Kidney (tissue), 14 donors: ENCODE results near the gene DNAJC10. TPM values are rescaled to one million over a fixed set of nuclear protein-coding genes. Genes with fewer than 3 reads are reported as not detected.

Experiments
- DNase-seq, 5 donors: peaks; one replicate each; pipeline ENCODE4 v3.0.0-alpha.2; 2013 to 2020
- FAIRE-seq: peaks from 2 replicates; lab custom pipeline; 2012; peaks lifted over from hg19 to GRCh38; lab: Jason Lieb, UNC
- H3K27ac ChIP-seq, 2 donors: one replicate each; pipeline ENCODE4 v1.7.0; 2013; ENCODE audit warnings: low read depth in 2 of 2, low read length in 2 of 2, inconsistent platforms in 1 of 2
- H3K27me3 ChIP-seq: one replicate; pipeline ENCODE4 v1.7.1; 2013; ENCODE audit warnings: low read length, inconsistent platforms; ENCODE audit not compliant: control insufficient read depth, insufficient read depth
- H3K36me3 ChIP-seq, 3 donors: one replicate each; pipeline versions ENCODE4 v1.7.0 to v1.7.1; 2013; ENCODE audit warnings: low read length in 3 of 3, control low read depth in 1 of 3, inconsistent platforms in 1 of 3; ENCODE audit not compliant: insufficient read depth in 3 of 3, control insufficient read depth in 2 of 3
- H3K4me1 ChIP-seq, 3 donors: one replicate each; pipeline versions ENCODE4 v1.7.0 to v1.7.1; 2013; ENCODE audit warnings: low read length in 3 of 3, inconsistent platforms in 1 of 3, low read depth in 1 of 3; ENCODE audit not compliant: control insufficient read depth in 2 of 3, insufficient read depth in 2 of 3
- H3K4me3 ChIP-seq, 3 donors: one replicate each; pipeline versions ENCODE4 v1.7.0 to v1.8.1; 2013; ENCODE audit warnings: low read length in 3 of 3, control low read depth in 1 of 3, inconsistent platforms in 1 of 3
- H3K9ac ChIP-seq, 3 donors: one replicate each; pipeline versions ENCODE4 v1.7.0 to v1.7.1; 2013; ENCODE audit warnings: low read length in 3 of 3, control low read depth in 1 of 3, inconsistent platforms in 1 of 3
- H3K9me3 ChIP-seq, 3 donors: one replicate each; pipeline versions ENCODE4 v1.7.0 to v1.7.1; 2013; ENCODE audit warnings: low read length in 3 of 3, control low read depth in 1 of 3, inconsistent platforms in 1 of 3; ENCODE audit not compliant: control insufficient read depth in 2 of 3, insufficient read depth in 1 of 3
- intact Hi-C: fragments of 100-400 bp; cut with DNase I; formaldehyde crosslinking; loops from one replicate; pipeline ENCODE4 v1.11.1; 2022
- polyA plus RNA-seq: library from polyadenylated mRNA; stranded (reverse); fragments of 350-450 nt; fragmentation: Illumina TruSeq; extraction: RNeasy Lipid Tissue Mini Kit (QIAGEN cat#74804); gene quantifications from one replicate; pipeline ENCODE4 v1.2.3, GENCODE V29; 2014; ENCODE audit warnings: low read depth, low replicate concordance; ENCODE audit not compliant: insufficient read depth
- total RNA-seq: library from RNA; stranded (reverse); fragmentation: NEBNext Ultra II Directional; extraction: Animal tissue kit (Norgen Biotek cat#: 25700); gene quantifications from one replicate; pipeline ENCODE4 v1.2.1, GENCODE V29; 2021
- TF ChIP-seq, protein P1 (sequence below): IDR thresholded peaks from 3 replicates; pipeline ENCODE4 v1.5.1; 2012; ENCODE audit warnings: mild to moderate bottlenecking, moderate library complexity, borderline replicate concordance; ENCODE audit not compliant: insufficient read depth; ENCODE audit errors: extremely low read depth
- donor health status: control.
- donor health status: control.
- donor health status: control.
- donor health status: control.
- donor health status: control.
- donor health status: DM: yes; HTN: yes; CAD: no.
- donor health status: Normal renal cell carcinoma (clear cell type).

DNAJC10 gene
- total and polyA plus RNA-seq, 2 donors from 2014 or later, result 30.1 to 127 TPM

DNA sequence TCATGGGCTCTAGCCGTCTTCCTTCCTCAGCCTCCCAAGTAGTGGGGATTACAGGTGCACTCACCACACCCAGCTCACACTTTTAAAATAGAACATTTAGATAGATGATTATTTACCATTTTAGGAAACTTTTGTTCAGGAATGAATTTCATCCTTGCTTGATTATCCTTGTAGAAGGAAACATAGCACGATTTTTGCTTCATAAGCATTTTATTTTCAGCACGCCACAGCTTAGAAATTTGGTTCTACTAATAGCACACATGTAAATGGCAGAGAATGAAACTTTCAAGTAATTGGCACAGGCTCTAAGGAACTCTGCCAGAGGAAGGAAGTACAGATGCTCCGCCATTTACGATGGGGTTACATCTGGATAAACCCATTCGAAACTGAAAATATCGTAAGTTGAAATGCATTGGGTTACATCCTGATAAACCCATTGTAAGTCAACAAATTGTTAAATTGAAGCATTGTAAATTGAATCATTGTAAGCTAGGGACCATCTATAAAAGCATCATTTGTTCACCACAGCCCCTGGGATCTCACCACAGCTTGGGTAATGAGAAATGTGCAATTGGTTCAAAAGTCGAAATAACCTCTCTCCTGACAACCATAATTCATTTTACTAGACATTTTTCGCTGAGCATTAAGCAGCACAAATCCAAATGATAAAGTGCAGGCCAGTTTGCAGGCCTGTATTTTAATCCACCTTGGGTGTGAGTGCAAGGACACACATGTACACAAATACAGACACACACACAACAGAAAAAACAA is 117.2 kb downstream of the DNAJC10 start:
- DNase-seq (no peak), FAIRE-seq (no peak)
- Histone ChIP-seq H3K4me1 (no peaks in the 10 kb centered on the region), H3K27ac (no peak overlapping the region), H3K27me3 (no peaks in the 10 kb centered on the region), H3K9ac (no peak overlapping the region), H3K36me3 (no peaks in the 10 kb centered on the region), H3K4me3 (no peak overlapping the region), H3K9me3 (no peaks in the 10 kb centered on the region)
- TF ChIP-seq, protein P1, sequence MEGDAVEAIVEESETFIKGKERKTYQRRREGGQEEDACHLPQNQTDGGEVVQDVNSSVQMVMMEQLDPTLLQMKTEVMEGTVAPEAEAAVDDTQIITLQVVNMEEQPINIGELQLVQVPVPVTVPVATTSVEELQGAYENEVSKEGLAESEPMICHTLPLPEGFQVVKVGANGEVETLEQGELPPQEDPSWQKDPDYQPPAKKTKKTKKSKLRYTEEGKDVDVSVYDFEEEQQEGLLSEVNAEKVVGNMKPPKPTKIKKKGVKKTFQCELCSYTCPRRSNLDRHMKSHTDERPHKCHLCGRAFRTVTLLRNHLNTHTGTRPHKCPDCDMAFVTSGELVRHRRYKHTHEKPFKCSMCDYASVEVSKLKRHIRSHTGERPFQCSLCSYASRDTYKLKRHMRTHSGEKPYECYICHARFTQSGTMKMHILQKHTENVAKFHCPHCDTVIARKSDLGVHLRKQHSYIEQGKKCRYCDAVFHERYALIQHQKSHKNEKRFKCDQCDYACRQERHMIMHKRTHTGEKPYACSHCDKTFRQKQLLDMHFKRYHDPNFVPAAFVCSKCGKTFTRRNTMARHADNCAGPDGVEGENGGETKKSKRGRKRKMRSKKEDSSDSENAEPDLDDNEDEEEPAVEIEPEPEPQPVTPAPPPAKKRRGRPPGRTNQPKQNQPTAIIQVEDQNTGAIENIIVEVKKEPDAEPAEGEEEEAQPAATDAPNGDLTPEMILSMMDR, result no peak
- intact Hi-C loops, result no loop called here

DNA sequence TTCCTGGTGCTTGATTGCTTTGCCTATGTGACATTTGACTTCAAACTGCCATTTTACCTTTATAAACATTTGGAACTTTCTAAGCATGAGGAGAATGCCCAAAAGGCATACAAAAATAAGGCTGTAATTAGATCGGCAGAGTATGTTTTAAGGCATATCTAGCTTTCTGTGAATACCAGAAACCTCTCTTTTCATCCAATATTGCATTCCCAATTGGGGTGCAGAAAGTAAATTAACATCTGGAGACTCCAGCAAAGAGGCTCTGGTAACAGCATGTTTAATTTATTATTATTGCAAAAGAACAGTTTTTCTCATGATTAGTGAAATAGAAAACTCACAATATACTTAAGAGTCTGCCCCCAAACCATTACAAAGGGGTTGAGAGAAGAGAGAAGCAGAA is 118.2 kb downstream of the DNAJC10 start:
- no peak for DNase-seq
- intact Hi-C loops, result no loop called here
- H3K27me3 ChIP-seq, result no peaks in the 10 kb centered on the region

DNA sequence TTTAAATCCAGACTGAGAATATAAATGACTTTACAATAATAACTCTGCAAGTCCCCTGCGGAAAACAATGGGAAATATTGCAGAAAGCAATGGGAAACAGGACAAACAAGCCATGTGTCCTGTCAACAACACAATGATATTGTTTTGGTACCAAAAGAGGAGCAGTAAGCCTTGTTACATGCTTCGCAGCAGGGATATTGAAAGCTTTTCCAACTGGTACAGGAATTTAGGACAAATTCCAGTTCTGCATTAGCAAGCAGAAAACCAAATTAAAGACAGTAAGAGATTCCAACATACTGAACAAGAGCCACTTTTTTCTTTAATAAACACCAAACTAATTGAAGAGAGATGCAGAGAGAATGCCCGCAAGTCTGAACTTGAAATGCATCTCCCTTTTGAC is 120.4 kb downstream of the DNAJC10 start:
- no peaks in the 10 kb centered on the region for H3K9me3 ChIP-seq
- TF ChIP-seq, protein P1, result no peak
- no peaks in the 10 kb centered on the region for H3K36me3 ChIP-seq
- H3K27me3 ChIP-seq, result no peaks in the 10 kb centered on the region
- intact Hi-C loops, result no loop called here
- H3K27ac ChIP-seq, result no peak overlapping the region
- no peak overlapping the region for H3K4me3 ChIP-seq
- no peak overlapping the region for H3K9ac ChIP-seq
- DNase-seq (no peak), FAIRE-seq (no peak)
- no peaks in the 10 kb centered on the region for H3K4me1 ChIP-seq

More for the DNA sequence above, 118.2 kb downstream of the DNAJC10 start:
- H3K9me3 ChIP-seq, result no peaks in the 10 kb centered on the region
- H3K36me3 ChIP-seq, result no peaks in the 10 kb centered on the region
- H3K9ac ChIP-seq, result no peak overlapping the region
- H3K4me1 ChIP-seq, result no peaks in the 10 kb centered on the region
- TF ChIP-seq, protein P1, result no peak
- no peak for FAIRE-seq
- no peak overlapping the region for H3K27ac ChIP-seq
- no peak overlapping the region for H3K4me3 ChIP-seq

Other genes starting within 250 kb of the DNAJC10 start
- 12.9 TPM for gene FRZB, start 150.4 kb downstream of the DNAJC10 start, total RNA-seq
- gene FRZB, start 150.4 kb downstream of the DNAJC10 start, polyA plus RNA-seq, result 21.3 TPM